Vagina (tissue), 2 donors: Measurements from ENCODE around the gene ANKS4B. TPM values are rescaled to one million over a fixed set of nuclear protein-coding genes. Genes with fewer than 3 reads are reported as not detected.

ENCODE experiments used
- DNase-seq, 2 donors: peaks; one replicate each; pipeline ENCODE4 v3.0.0-alpha.2; 2017; ENCODE audit errors: extremely low spot score in 2 of 2
- H3K27ac ChIP-seq: fragments of 200-600 bp; sonication (generic); one replicate; pipeline ENCODE4 v1.5.1; 2019
- H3K27me3 ChIP-seq: fragments of 200-600 bp; sonication (generic); one replicate; pipeline ENCODE4 v1.5.1; 2019
- H3K36me3 ChIP-seq, 2 donors: fragments of 200-600 bp; sonication (generic); one replicate each; pipeline ENCODE4 v1.5.1; 2017 to 2019
- H3K4me1 ChIP-seq: fragments of 200-600 bp; sonication (generic); one replicate; pipeline ENCODE4 v1.5.1; 2019
- H3K4me3 ChIP-seq, 2 donors: fragments of 200-600 bp; sonication (generic); 1 replicate in 1 of 2; 2 replicates in 1 of 2; pipeline ENCODE4 v1.5.1; 2016 to 2019
- H3K9me3 ChIP-seq: fragments of 200-600 bp; sonication (generic); one replicate; pipeline ENCODE4 v1.5.1; 2019
- CTCF ChIP-seq, 3 experiments: fragments of 450-650 bp in 2 of 3; fragments of 200-600 bp in 1 of 3; sonication (generic) in 1 of 3; IDR thresholded peaks; one replicate each; pipeline ENCODE4 v1.5.1; 2017 to 2019; ENCODE audit warnings: antibody characterized with exemption in 3 of 3, mild to moderate bottlenecking in 2 of 3, moderate library complexity in 2 of 3
- POLR2A ChIP-seq, 2 donors: fragments of 450-650 bp; IDR thresholded peaks; one replicate each; pipeline ENCODE4 v1.6.1; 2017; ENCODE audit warnings: antibody characterized with exemption in 2 of 2, mild to moderate bottlenecking in 2 of 2, moderate library complexity in 2 of 2
- POLR2AphosphoS5 ChIP-seq, 2 donors: sonication (generic); formaldehyde crosslinking; IDR thresholded peaks; one replicate each; pipeline ENCODE4 v1.9.0; 2017; ENCODE audit warnings: antibody characterized with exemption in 2 of 2, mild to moderate bottlenecking in 2 of 2, low read depth in 1 of 2; ENCODE audit not compliant: insufficient read depth in 1 of 2
- intact Hi-C: fragments of 100-400 bp; cut with DNase I; formaldehyde crosslinking; loops from one replicate; pipeline ENCODE4 v1.15.1; 2023
- total RNA-seq: library from RNA; depleted of rRNA; stranded (reverse); fragments of >200 nt; gene quantifications from one replicate; pipeline ENCODE4 v1.2.3, GENCODE V29; 2016

The ANKS4B gene
- total RNA-seq, 1 donor from 2014 or later: not detected

GRCh38 chr16:21275529-21275928 lies 42.0 kb downstream of the ANKS4B start:
- no peak for TF ChIP-seq CTCF (IDR thresholded peaks at IDR 0.05)
- TF ChIP-seq POLR2A (IDR thresholded peaks at IDR 0.05): no peak
- no peak for TF ChIP-seq POLR2AphosphoS5 (IDR thresholded peaks at IDR 0.05; ENCODE audit: insufficient read depth in 1 of 2, low read depth in 1 of 2)
- Histone ChIP-seq H3K36me3 (no peaks in the 10 kb centered on the region), H3K4me3 (no peak overlapping the region), H3K9me3 (no peaks in the 10 kb centered on the region), H3K4me1 (peaks cover 12% of the 10 kb centered on the region), H3K27me3 (no peaks in the 10 kb centered on the region), H3K27ac (no peak overlapping the region)
- intact Hi-C loops: no loop called here
- DNase-seq: no peak

DNA sequence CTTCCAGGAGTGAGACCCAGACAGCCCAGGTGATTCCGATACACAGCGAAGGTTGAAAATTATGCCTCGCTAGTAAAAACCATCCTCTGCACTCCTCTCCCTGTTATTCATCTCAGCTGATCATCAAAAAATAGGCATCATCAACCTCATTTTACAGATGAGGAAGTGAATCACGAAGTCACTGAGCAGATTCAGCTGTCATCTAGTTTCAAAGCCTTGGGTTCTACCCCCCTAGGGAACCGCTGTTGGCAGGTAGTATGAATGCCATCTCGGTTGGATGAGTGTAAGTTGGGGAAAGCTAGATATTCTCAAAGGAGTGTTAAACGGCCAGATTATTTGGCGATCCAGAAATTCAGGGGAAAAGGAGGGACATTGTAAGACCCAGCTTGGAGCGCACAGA lies 42.6 kb downstream of the ANKS4B start:
- no peaks in the 10 kb centered on the region for H3K36me3 ChIP-seq
- TF ChIP-seq POLR2AphosphoS5 (IDR thresholded peaks at IDR 0.05; ENCODE audit: insufficient read depth in 1 of 2, low read depth in 1 of 2): no peak
- TF ChIP-seq CTCF (IDR thresholded peaks at IDR 0.05): no peak
- TF ChIP-seq POLR2A (IDR thresholded peaks at IDR 0.05): no peak
- H3K4me1 ChIP-seq: peaks cover 12% of the 10 kb centered on the region
- H3K9me3 ChIP-seq: no peaks in the 10 kb centered on the region
- no peak overlapping the region for H3K4me3 ChIP-seq
- no peak overlapping the region for H3K27ac ChIP-seq
- intact Hi-C loops: no loop called here
- no peak for DNase-seq
- no peaks in the 10 kb centered on the region for H3K27me3 ChIP-seq

GRCh38 chr16:21277045-21277926 lies 43.8 kb downstream of the ANKS4B start:
- H3K27me3 ChIP-seq: no peaks in the 10 kb centered on the region
- H3K27ac ChIP-seq: peak overlapping the region; percentile 43
- peak in 1 of 2 donors; percentile 34 for DNase-seq
- TF ChIP-seq CTCF (IDR thresholded peaks at IDR 0.05) (no peak), POLR2A (IDR thresholded peaks at IDR 0.05) (no peak), POLR2AphosphoS5 (IDR thresholded peaks at IDR 0.05; ENCODE audit: insufficient read depth in 1 of 2, low read depth in 1 of 2) (no peak)
- H3K36me3 ChIP-seq: no peaks in the 10 kb centered on the region
- H3K4me1 ChIP-seq: peaks cover 12% of the 10 kb centered on the region
- intact Hi-C loops: no loop called here
- H3K9me3 ChIP-seq: no peaks in the 10 kb centered on the region
- H3K4me3 ChIP-seq: peak overlapping the region; percentile 40 to 44

GRCh38 chr16:21277927-21278706 lies 44.6 kb downstream of the ANKS4B start, which contains the start of gene CRYM:
Gene CRYM, minus strand, starts transcription at chr16:21278290. Its CDS starts 39 bp downstream, at chr16:21278251.
- Histone ChIP-seq H3K27me3 (no peaks in the 10 kb centered on the region), H3K4me3 (peak within 1 kb of the TSS; percentile 40 to 44), H3K4me1 (peaks cover 12% of the 10 kb centered on the region), H3K36me3 (no peaks in the 10 kb centered on the region), H3K27ac (peak within 1 kb of the TSS; percentile 43), H3K9me3 (no peaks in the 10 kb centered on the region)
- intact Hi-C loops: no loop called here
- DNase-seq: no peak
- no peak for TF ChIP-seq POLR2A (IDR thresholded peaks at IDR 0.05)
- TF ChIP-seq CTCF (IDR thresholded peaks at IDR 0.05): peak; percentile 19 to 87 (median 45)
